IMR-90 (cell line): ENCODE results near the gene DIP2C. TPM values are rescaled to one million over a fixed set of nuclear protein-coding genes. Genes with fewer than 3 reads are reported as not detected.
"Not testable (repeated sequence)": the region's sequence is repeated elsewhere in the genome, so short reads cannot be mapped to it uniquely, and the experiment has no call there.

ENCODE experiments used
- ATAC-seq: fragments of 200-7000 bp; cut with Tn5 transposase; 2 replicates; pipeline ENCODE4 v1.9.1; 2020; ENCODE audit warnings: low read depth, mild to moderate bottlenecking, moderate library complexity
- BruUV-seq: library from RNA; stranded (reverse); fragments of 400-500 nt; replicated peaks from 2 replicates; lab custom pipeline; 2021; lab: Mats Ljungman, UMichigan
- CTCF ChIA-PET: fragments of 300-600 bp; formaldehyde crosslinking; extraction: SDS; loops from one replicate; lab custom pipeline; 2021; ENCODE audit warnings: antibody characterized with exemption; lab: Yijun Ruan, JAX
- POLR2A ChIA-PET: fragments of 300-600 bp; sonication (Branson Sonifier 250); formaldehyde crosslinking; loops from one replicate; lab custom pipeline; 2022; ENCODE audit warnings: antibody characterized with exemption; ENCODE audit not compliant: unreplicated experiment; lab: Charles Lee
- DNase-seq: peaks from one replicate; pipeline ENCODE4 v3.0.0; 2013
- H2AFZ ChIP-seq: replicated peaks from 2 replicates; pipeline ENCODE3; 2013; ENCODE audit warnings: low read length, mild to moderate bottlenecking; ENCODE audit not compliant: poor library complexity
- H2AK5ac ChIP-seq: 2 replicates; pipeline ENCODE4 v1.6.1; 2013; ENCODE audit warnings: low read depth, low read length, inconsistent platforms
- H2AK9ac ChIP-seq: replicated peaks from 2 replicates; pipeline ENCODE3; 2013; ENCODE audit warnings: mild to moderate bottlenecking, low read depth, low read length, moderate library complexity; ENCODE audit not compliant: poor library complexity
- H2BK120ac ChIP-seq: 2 replicates; pipeline ENCODE4 v1.6.1; 2013; ENCODE audit warnings: low read depth, low read length, inconsistent platforms
- H2BK15ac ChIP-seq: 3 replicates; pipeline ENCODE4 v1.6.1; 2013; ENCODE audit warnings: low read depth, low read length, inconsistent platforms
- H2BK20ac ChIP-seq: 2 replicates; pipeline ENCODE4 v1.6.1; 2013; ENCODE audit warnings: low read depth, mild to moderate bottlenecking, inconsistent platforms, low read length, moderate library complexity
- H2BK5ac ChIP-seq: 2 replicates; pipeline ENCODE4 v1.6.1; 2013; ENCODE audit warnings: mild to moderate bottlenecking, low read depth, low read length, inconsistent platforms; ENCODE audit not compliant: poor library complexity, severe bottlenecking
- H3K14ac ChIP-seq: replicated peaks from 2 replicates; pipeline ENCODE4 v1.6.1; 2013; ENCODE audit warnings: low read depth, low read length, inconsistent platforms
- H3K18ac ChIP-seq: 2 replicates; pipeline ENCODE4 v1.6.1; 2013; ENCODE audit warnings: low read depth, low read length, control low read depth
- H3K23ac ChIP-seq: 2 replicates; pipeline ENCODE4 v1.6.1; 2013; ENCODE audit warnings: low read depth, low read length, inconsistent platforms
- H3K27ac ChIP-seq: 2 replicates; pipeline ENCODE4 v1.5.1; 2013; ENCODE audit warnings: mild to moderate bottlenecking, control low read depth, low read length; ENCODE audit not compliant: insufficient read depth
- H3K27me3 ChIP-seq: 2 replicates; pipeline ENCODE4 v1.6.1; 2013; ENCODE audit warnings: low read length; ENCODE audit not compliant: control insufficient read depth, insufficient read depth
- H3K36me3 ChIP-seq: 2 replicates; pipeline ENCODE4 v1.6.1; 2013; ENCODE audit warnings: low read length, mixed read lengths; ENCODE audit not compliant: control insufficient read depth, insufficient read depth
- H3K4ac ChIP-seq: 2 replicates; pipeline ENCODE4 v1.6.1; 2013; ENCODE audit warnings: low read depth, low read length, inconsistent platforms
- H3K4me1 ChIP-seq: 2 replicates; pipeline ENCODE4 v1.6.1; 2013; ENCODE audit warnings: low read length, mixed read lengths; ENCODE audit not compliant: control insufficient read depth, insufficient read depth
- H3K4me2 ChIP-seq: 2 replicates; pipeline ENCODE4 v1.6.1; 2013; ENCODE audit warnings: low read depth, mild to moderate bottlenecking, control low read depth, low read length, moderate library complexity
- H3K4me3 ChIP-seq: 2 replicates; pipeline ENCODE4 v1.5.1; 2013; ENCODE audit warnings: low read depth, mild to moderate bottlenecking, control low read depth, low read length, moderate library complexity; ENCODE audit not compliant: insufficient read depth
- H3K56ac ChIP-seq: 2 replicates; pipeline ENCODE4 v1.6.1; 2013; ENCODE audit warnings: low read length, inconsistent platforms; ENCODE audit not compliant: insufficient read depth; ENCODE audit errors: extremely low read depth
- H3K79me1 ChIP-seq, 2 experiments: 2 replicates each; pipeline ENCODE4 v1.6.1; 2013; ENCODE audit warnings: low read length in 2 of 2, inconsistent platforms in 1 of 2, low read depth in 1 of 2
- H3K9ac ChIP-seq: 2 replicates; pipeline ENCODE4 v1.6.1; 2013; ENCODE audit warnings: low read depth, low read length, control low read depth
- H3K9me1 ChIP-seq: 2 replicates; pipeline ENCODE4 v1.6.1; 2013; ENCODE audit warnings: low read length, inconsistent platforms; ENCODE audit not compliant: insufficient read depth
- H3K9me3 ChIP-seq: 2 replicates; pipeline ENCODE4 v1.6.1; 2013; ENCODE audit warnings: low read length; ENCODE audit not compliant: control insufficient read depth, insufficient read depth
- H4K20me1 ChIP-seq: 2 replicates; pipeline ENCODE4 v1.6.1; 2013; ENCODE audit warnings: low read length, inconsistent platforms; ENCODE audit not compliant: insufficient read depth
- H4K5ac ChIP-seq: 2 replicates; pipeline ENCODE4 v1.6.1; 2013; ENCODE audit warnings: mild to moderate bottlenecking, low read depth, low read length, control low read depth
- H4K8ac ChIP-seq, 2 experiments: 2 replicates each; pipeline ENCODE4 v1.6.1; 2013; ENCODE audit warnings: low read depth in 2 of 2, low read length in 2 of 2, control low read depth in 1 of 2, inconsistent platforms in 1 of 2
- H4K91ac ChIP-seq: 2 replicates; pipeline ENCODE4 v1.6.1; 2013; ENCODE audit warnings: low read depth, low read length, inconsistent platforms; ENCODE audit not compliant: insufficient read depth
- WGBS, 2 experiments: methylation state at CpG; one replicate each; pipeline versions ENCODE4 v1.1.5 to v1.1.7; 2013; ENCODE audit warnings: missing lambda C conversion rate in 2 of 2; ENCODE audit not compliant: insufficient read length in 1 of 2; ENCODE audit errors: extremely low coverage in 2 of 2; 5-methylcytosine and 5-hydroxymethylcytosine counted together
- dilution Hi-C: fragments of 300-500 bp; cut with HindIII; formaldehyde crosslinking; loops from one replicate; pipeline ENCODE4 v1.14.3; 2018; ENCODE audit warnings: low sequenced_read_pairs; ENCODE audit not compliant: unreplicated experiment
- in situ Hi-C: fragments of 300-500 bp; cut with MboI; formaldehyde crosslinking; loops from 3 replicates; pipeline ENCODE4 v1.14.3; 2019; ENCODE audit warnings: low sequenced_read_pairs, inconsistent platforms, mixed read lengths
- intact Hi-C: fragments of 100-400 bp; cut with micrococcal nuclease; formaldehyde crosslinking; loops from 2 replicates; pipeline ENCODE4 v1.10.0; 2022
- polyA plus RNA-seq, 3 experiments: library from polyadenylated mRNA; depleted of rRNA; stranded (reverse); fragments of >200 nt; gene quantifications; 2 replicates each; pipeline ENCODE4 v1.2.3, GENCODE V29; 2012; ENCODE audit warnings: low replicate concordance in 1 of 3
- total RNA-seq: library from RNA; depleted of rRNA; stranded (reverse); fragments of >200 nt; gene quantifications from 2 replicates; pipeline ENCODE4 v1.2.3, GENCODE V29; 2012

DIP2C gene
- total and polyA plus RNA-seq, 2 of the 4 experiments (the other 2 are of a cell fraction): 8.6 to 17.3 TPM

DNA sequence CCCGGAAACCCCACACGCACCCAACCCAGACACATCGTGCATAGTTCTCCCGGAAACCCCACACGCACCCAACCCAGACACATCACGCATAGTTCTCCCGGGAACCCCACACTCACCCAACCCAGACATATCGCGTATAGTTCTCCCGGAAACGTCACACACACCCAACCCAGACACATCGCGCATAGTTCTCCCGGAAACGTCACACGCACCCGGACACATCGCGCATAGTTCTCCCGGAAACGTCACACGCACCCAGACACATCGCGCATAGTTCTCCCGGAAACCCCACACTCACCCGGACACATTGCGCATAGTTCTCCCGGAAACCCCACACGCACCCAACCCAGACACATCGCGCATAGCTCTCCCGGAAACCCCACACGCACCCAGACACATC, 342.3 kb downstream of the DIP2C start:
- in situ Hi-C loops: not testable (repeated sequence)

More for the DNA sequence above, 342.3 kb downstream of the DIP2C start:
- H3K4me2 ChIP-seq, H4K20me1 ChIP-seq, H2BK120ac ChIP-seq, H3K9me3 ChIP-seq, H4K91ac ChIP-seq, H3K14ac ChIP-seq, H2AK9ac ChIP-seq, H3K18ac ChIP-seq, H3K9me1 ChIP-seq, H2AK5ac ChIP-seq, H3K23ac ChIP-seq, BruUV-seq, H2BK15ac ChIP-seq, H2AFZ ChIP-seq, H3K9ac ChIP-seq, H3K4me3 ChIP-seq, H3K4me1 ChIP-seq, H3K56ac ChIP-seq, H2BK5ac ChIP-seq, ATAC-seq, H3K27me3 ChIP-seq, H3K27ac ChIP-seq, DNase-seq, dilution Hi-C loops, CTCF ChIA-PET, H4K8ac ChIP-seq, H3K4ac ChIP-seq, POLR2A ChIA-PET, intact Hi-C loops, H4K5ac ChIP-seq, H2BK20ac ChIP-seq: not testable (repeated sequence)
- Histone ChIP-seq H3K36me3 (peaks cover 40% of the 10 kb centered on the region), H3K79me1 (peaks cover 11 to 29% of the 10 kb centered on the region in 2 experiments)
- 86% methylated on average over 19 of the region's 33 CpGs; no CpG with 5 or more reads in 1 of the 2 experiments for WGBS, 2 experiments
